GM12873 (cell line): ENCODE data around the gene ADAMTS15.

Source experiments
- CTCF ChIP-seq: IDR thresholded peaks from 2 replicates; pipeline ENCODE4 v1.5.1; 2012; ENCODE audit warnings: low read depth, mild to moderate bottlenecking, moderate library complexity, low read length, control low read depth; ENCODE audit not compliant: insufficient read depth; ENCODE audit errors: missing control alignments

The ADAMTS15 gene

GRCh38 chr11:130405428-130405827, 43.0 kb upstream of the ADAMTS15 start:
- TF ChIP-seq CTCF = no peak

- TF ChIP-seq CTCF = no peak
Observed at GRCh38 chr11:130407978-130408377, 40.5 kb upstream of the ADAMTS15 start.

- no peak for TF ChIP-seq CTCF
Observed at GRCh38 chr11:130408401-130408890, 40.0 kb upstream of the ADAMTS15 start.

- TF ChIP-seq CTCF = no peak
Observed at GRCh38 chr11:130408901-130409300, 39.5 kb upstream of the ADAMTS15 start.

GRCh38 chr11:130409594-130410388, 38.7 kb upstream of the ADAMTS15 start:
- no peak for TF ChIP-seq CTCF

- TF ChIP-seq CTCF = no peak
Observed at GRCh38 chr11:130411223-130411622, 37.2 kb upstream of the ADAMTS15 start.

- TF ChIP-seq CTCF = no peak
Observed at GRCh38 chr11:130413405-130414106, 34.9 kb upstream of the ADAMTS15 start.
